ENCODE data around the gene ASPM.

ASPM gene

DNA sequence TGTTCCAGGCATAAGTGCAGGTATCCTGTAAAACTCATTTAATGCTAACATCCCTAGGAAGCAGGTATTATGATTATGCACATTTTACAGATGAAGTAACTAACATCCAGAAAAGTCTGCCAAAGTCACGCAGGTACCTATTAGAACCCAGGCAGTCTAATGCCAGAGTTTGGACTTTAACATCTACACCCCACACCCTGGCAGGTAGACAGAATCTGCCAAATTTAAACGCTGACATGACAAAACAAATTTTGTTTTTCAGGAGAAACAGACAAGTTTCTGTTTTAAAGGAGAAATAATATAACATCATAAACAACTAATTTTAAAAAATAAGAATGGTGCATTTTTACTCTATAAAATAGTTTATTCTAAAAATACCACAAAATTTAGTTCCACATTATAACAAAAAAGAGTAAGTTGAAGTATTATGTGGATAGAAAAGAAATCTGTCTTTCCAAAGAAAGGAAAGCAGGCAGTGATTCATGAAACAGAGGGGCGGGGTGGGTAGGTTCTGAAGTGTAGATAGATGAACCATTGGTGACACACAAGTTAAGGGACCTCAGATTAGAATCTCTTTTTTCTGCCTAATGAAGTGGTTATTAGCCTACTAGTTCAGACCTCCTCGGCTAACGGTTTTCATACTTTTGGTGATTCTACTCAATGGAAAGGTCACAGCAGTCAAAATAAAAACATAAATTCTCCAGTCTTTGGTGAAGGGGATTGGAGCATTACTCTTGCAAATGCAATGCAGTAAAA is 1.7 kb downstream of the ASPM start:
- peaks cover 48% of the 10 kb centered on the region for H3K36me3 ChIP-seq
- no peak for DNase-seq
- H3K27me3 ChIP-seq (ENCODE audit: insufficient read depth, low read depth, severe bottlenecking), result no peaks in the 10 kb centered on the region
- peak overlapping the region; percentile 83 for H3K4me3 ChIP-seq (ENCODE audit: low read depth, low read length)
- H3K27ac ChIP-seq, result no peak overlapping the region
- TF ChIP-seq, protein P1, sequence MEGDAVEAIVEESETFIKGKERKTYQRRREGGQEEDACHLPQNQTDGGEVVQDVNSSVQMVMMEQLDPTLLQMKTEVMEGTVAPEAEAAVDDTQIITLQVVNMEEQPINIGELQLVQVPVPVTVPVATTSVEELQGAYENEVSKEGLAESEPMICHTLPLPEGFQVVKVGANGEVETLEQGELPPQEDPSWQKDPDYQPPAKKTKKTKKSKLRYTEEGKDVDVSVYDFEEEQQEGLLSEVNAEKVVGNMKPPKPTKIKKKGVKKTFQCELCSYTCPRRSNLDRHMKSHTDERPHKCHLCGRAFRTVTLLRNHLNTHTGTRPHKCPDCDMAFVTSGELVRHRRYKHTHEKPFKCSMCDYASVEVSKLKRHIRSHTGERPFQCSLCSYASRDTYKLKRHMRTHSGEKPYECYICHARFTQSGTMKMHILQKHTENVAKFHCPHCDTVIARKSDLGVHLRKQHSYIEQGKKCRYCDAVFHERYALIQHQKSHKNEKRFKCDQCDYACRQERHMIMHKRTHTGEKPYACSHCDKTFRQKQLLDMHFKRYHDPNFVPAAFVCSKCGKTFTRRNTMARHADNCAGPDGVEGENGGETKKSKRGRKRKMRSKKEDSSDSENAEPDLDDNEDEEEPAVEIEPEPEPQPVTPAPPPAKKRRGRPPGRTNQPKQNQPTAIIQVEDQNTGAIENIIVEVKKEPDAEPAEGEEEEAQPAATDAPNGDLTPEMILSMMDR (IDR thresholded peaks at IDR 0.05; ENCODE audit: low read depth, low read length), result no peak
- no peaks in the 10 kb centered on the region for H3K9me3 ChIP-seq (ENCODE audit: severe bottlenecking)

DNA sequence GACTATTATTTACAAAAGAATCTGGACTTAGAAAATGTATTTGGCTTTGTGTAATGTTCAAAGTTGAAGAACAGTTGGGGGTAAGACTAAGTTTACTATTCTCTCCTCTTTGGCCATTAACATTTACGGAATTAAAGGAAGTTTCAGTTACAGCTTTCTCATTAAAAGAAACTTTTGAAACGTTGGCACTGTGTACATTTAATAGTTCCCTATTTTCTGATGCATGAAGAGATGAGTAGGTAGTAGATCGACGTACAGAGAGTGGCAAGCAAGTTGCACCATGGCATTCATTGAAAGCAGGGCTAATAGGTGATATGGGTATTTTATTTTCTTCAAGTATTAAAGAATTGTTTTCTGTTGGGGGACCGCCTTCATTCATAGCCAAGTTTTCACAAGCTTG is 3.2 kb downstream of the ASPM start:
- H3K4me3 ChIP-seq (ENCODE audit: low read depth, low read length), result no peak overlapping the region
- TF ChIP-seq, protein P1 (IDR thresholded peaks at IDR 0.05; ENCODE audit: low read depth, low read length), result no peak
- H3K27me3 ChIP-seq (ENCODE audit: insufficient read depth, low read depth, severe bottlenecking), result no peaks in the 10 kb centered on the region
- DNase-seq, result no peak
- no peaks in the 10 kb centered on the region for H3K9me3 ChIP-seq (ENCODE audit: severe bottlenecking)
- peaks cover 62% of the 10 kb centered on the region for H3K36me3 ChIP-seq
- no peak overlapping the region for H3K27ac ChIP-seq

DNA sequence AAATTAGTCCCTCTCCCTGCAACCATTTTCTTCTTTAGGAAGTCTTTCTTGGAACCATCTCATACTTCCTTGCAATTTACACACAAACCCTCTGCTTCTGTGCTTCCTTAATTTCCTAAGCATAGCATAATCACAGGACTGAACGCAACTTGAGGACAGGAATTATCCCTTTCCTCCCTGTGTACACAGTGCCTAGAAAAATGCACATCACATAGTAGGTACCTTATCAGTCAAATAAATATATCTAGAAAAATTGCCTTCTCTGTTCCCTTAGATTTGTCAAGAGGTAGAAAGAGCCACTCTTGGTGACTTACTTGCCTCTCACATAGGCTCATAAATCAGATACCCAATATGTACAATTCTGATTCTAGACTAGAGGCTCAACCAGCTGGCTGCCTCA is 4.9 kb downstream of the ASPM start:
- TF ChIP-seq, protein P1 (IDR thresholded peaks at IDR 0.05; ENCODE audit: low read depth, low read length), result no peak
- Histone ChIP-seq H3K4me3 (ENCODE audit: low read depth, low read length) (no peak overlapping the region), H3K36me3 (peaks cover 74% of the 10 kb centered on the region), H3K27me3 (ENCODE audit: insufficient read depth, low read depth, severe bottlenecking) (no peaks in the 10 kb centered on the region), H3K9me3 (ENCODE audit: severe bottlenecking) (no peaks in the 10 kb centered on the region), H3K27ac (no peak overlapping the region)
- DNase-seq, result no peak

DNA sequence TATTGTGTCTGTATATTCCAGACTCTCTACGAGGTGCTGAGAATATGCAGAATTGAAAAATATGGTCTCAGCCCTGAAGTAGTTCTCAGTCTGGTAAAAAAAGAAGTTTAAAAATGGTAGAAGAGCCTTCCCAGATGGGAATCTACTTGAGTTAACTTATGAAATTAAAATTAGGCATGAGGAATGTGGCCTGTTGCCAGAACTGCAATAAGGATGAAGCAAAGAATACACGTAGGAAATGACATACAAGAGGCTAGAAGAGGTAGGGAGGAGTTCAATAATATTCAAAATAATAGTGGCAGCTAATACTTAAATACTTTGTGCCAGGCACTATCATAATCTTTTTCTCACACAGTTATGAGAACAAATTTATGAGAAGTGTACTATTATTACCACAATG is 6.3 kb downstream of the ASPM start:
- Histone ChIP-seq H3K36me3 (peaks cover 71% of the 10 kb centered on the region), H3K9me3 (ENCODE audit: severe bottlenecking) (no peaks in the 10 kb centered on the region), H3K27ac (no peak overlapping the region), H3K4me3 (ENCODE audit: low read depth, low read length) (no peak overlapping the region), H3K27me3 (ENCODE audit: insufficient read depth, low read depth, severe bottlenecking) (no peaks in the 10 kb centered on the region)
- TF ChIP-seq, protein P1 (IDR thresholded peaks at IDR 0.05; ENCODE audit: low read depth, low read length), result no peak
- DNase-seq, result no peak

DNA sequence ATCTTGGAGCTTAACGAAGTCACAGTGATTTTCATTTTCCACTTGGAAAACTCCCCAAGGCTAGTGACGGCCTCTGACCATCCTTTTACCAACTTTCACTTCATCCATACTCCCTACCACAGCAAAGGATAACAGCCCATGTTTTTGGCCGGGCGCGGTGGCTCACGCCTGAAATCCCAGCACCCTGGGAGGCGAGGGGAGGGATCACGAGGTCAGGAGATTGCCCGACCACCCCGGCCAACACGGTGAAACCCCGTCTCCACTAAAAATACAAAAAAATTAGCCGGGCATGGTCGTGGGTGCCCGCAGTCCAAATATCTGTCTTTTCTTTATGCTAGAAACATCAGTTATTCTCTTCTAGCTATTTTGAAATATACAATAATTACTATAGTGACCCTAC is 7.3 kb downstream of the ASPM start:
- H3K4me3 ChIP-seq (ENCODE audit: low read depth, low read length), result no peak overlapping the region
- H3K36me3 ChIP-seq, result peaks cover 73% of the 10 kb centered on the region
- H3K9me3 ChIP-seq (ENCODE audit: severe bottlenecking), result no peaks in the 10 kb centered on the region
- TF ChIP-seq, protein P1 (IDR thresholded peaks at IDR 0.05; ENCODE audit: low read depth, low read length), result no peak
- no peak overlapping the region for H3K27ac ChIP-seq
- no peak for DNase-seq
- H3K27me3 ChIP-seq (ENCODE audit: insufficient read depth, low read depth, severe bottlenecking), result no peaks in the 10 kb centered on the region

DNA sequence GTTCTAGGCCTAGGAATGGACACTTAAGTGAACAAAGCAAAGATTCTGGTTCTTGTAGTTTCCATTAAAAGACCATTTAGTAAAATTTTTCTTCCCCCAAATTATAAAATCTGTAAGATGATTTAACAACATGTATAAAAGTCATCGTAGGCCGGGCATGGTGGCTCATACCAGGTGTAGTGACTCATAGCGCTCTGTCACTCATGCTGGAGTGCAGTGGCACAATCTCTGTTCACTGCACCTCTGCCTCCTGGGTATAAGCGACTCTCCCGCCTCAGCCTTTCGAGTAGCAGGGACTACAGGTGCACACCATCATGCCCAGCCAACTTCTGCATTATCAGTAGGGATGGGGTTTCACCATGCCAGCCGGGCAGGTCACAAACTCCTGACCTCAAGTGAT is 9.1 kb downstream of the ASPM start:
- H3K9me3 ChIP-seq (ENCODE audit: severe bottlenecking), result no peaks in the 10 kb centered on the region
- H3K36me3 ChIP-seq, result peaks cover 72% of the 10 kb centered on the region
- DNase-seq, result no peak
- H3K4me3 ChIP-seq (ENCODE audit: low read depth, low read length), result no peak overlapping the region
- TF ChIP-seq, protein P1 (IDR thresholded peaks at IDR 0.05; ENCODE audit: low read depth, low read length), result no peak
- no peaks in the 10 kb centered on the region for H3K27me3 ChIP-seq (ENCODE audit: insufficient read depth, low read depth, severe bottlenecking)
- H3K27ac ChIP-seq, result no peak overlapping the region

Measured in WERI-Rb-1 (cell line).